IPS-20b (cell line): ENCODE data around the gene SLC9A3.
A peak's percentile ranks its signal among the peaks of the same experiment; 100 is the strongest.
"Not testable (repeated sequence)": the region's sequence is repeated elsewhere in the genome, so short reads cannot be mapped to it uniquely, and the experiment has no call there.

Experiments used
- H3K27ac ChIP-seq: one replicate; pipeline ENCODE4 v1.5.1; 2013; ENCODE audit warnings: low read length
- H3K27me3 ChIP-seq: 2 replicates; pipeline ENCODE4 v1.6.1; 2013; ENCODE audit warnings: mild to moderate bottlenecking, low read length, inconsistent platforms; ENCODE audit not compliant: insufficient read depth
- H3K36me3 ChIP-seq: 2 replicates; pipeline ENCODE4 v1.6.1; 2013; ENCODE audit warnings: low read depth, mild to moderate bottlenecking, inconsistent platforms, low read length, moderate library complexity; ENCODE audit not compliant: insufficient read depth
- H3K4me1 ChIP-seq: 2 replicates; pipeline ENCODE4 v1.6.1; 2013; ENCODE audit warnings: mild to moderate bottlenecking, control low read depth, inconsistent platforms, low read length, moderate library complexity; ENCODE audit not compliant: insufficient read depth
- H3K4me3 ChIP-seq: 2 replicates; pipeline ENCODE4 v1.5.1; 2013; ENCODE audit warnings: mild to moderate bottlenecking, low read length, inconsistent platforms
- H3K9ac ChIP-seq: 2 replicates; pipeline ENCODE4 v1.6.1; 2013; ENCODE audit warnings: low read depth, mild to moderate bottlenecking, inconsistent platforms, low read length, moderate library complexity
- H3K9me3 ChIP-seq: 2 replicates; pipeline ENCODE4 v1.6.1; 2013; ENCODE audit warnings: mild to moderate bottlenecking, low read depth, low read length, inconsistent platforms; ENCODE audit not compliant: insufficient read depth

Gene SLC9A3

DNA sequence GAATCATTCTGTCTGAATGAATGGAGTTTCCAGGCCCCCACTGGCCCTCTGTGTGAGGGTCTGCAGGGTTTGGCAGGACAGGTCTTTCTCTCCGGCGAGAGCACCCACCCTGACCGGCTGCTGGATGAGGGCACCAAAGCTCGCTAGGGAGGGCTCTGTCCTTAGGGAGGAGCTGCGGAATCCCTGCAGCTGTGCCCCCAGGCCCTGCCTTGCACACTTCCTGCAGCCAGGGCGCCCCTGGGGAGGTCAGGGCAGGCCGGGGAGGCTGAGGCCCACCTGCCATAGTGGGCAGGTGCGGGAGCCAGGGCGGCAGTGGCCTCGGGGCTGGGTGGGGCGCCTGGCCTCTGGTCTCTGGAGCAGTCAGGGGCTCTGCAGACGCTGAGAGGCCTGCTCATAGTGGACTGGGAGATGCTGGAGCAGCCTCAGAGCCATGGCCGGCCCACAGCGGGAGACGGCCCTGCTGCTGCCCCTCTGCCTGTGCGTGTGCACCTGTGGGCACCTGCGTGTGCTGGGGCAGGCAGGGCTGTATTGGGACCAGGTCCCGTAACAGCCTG, 45.2 kb downstream of the SLC9A3 start:
- no peak overlapping the region for H3K4me3 ChIP-seq
- peaks cover 38% of the 10 kb centered on the region for H3K27me3 ChIP-seq
- no peak overlapping the region for H3K27ac ChIP-seq
- H3K36me3 ChIP-seq: no peaks in the 10 kb centered on the region
- no peaks in the 10 kb centered on the region for H3K4me1 ChIP-seq
- no peaks in the 10 kb centered on the region for H3K9me3 ChIP-seq
- no peak overlapping the region for H3K9ac ChIP-seq

- Histone ChIP-seq H3K36me3 (no peaks in the 10 kb centered on the region), H3K27ac (no peak overlapping the region), H3K9ac (no peak overlapping the region), H3K27me3 (peaks cover 44% of the 10 kb centered on the region), H3K9me3 (no peaks in the 10 kb centered on the region), H3K4me3 (no peak overlapping the region), H3K4me1 (no peaks in the 10 kb centered on the region)
Observed at GRCh38 chr5:478369-478981, 45.8 kb downstream of the SLC9A3 start.

- Histone ChIP-seq H3K27me3 (peaks cover 46% of the 10 kb centered on the region), H3K36me3 (no peaks in the 10 kb centered on the region), H3K4me1 (no peaks in the 10 kb centered on the region), H3K27ac (no peak overlapping the region), H3K9ac (no peak overlapping the region), H3K4me3 (no peak overlapping the region), H3K9me3 (no peaks in the 10 kb centered on the region)
Observed at GRCh38 chr5:477871-478270, 46.4 kb downstream of the SLC9A3 start.

DNA sequence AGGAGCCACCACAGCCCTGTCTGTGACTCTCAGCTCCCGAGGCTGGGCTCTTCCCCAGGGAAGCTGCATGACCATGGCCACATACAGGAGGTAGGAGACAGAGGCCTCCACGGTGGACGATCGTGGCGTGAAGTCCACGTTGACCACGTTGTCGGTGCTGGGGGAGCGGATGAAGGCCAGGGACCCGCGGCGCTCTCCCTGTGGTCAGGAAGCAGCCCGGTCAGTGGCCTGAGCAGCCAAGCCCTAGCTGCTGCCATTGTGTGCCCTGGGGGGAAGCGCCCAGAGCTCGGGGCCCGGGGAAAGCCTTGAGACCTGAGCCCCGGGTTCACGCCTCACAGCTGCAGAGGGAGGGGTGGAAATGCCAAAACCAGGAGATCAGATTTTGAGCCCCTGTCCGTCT, 47.0 kb downstream of the SLC9A3 start:
- H3K27ac ChIP-seq: no peak overlapping the region
- peaks cover 46% of the 10 kb centered on the region for H3K27me3 ChIP-seq
- H3K9me3 ChIP-seq: no peaks in the 10 kb centered on the region
- no peak overlapping the region for H3K9ac ChIP-seq
- H3K4me3 ChIP-seq: no peak overlapping the region
- H3K4me1 ChIP-seq: no peaks in the 10 kb centered on the region
- no peaks in the 10 kb centered on the region for H3K36me3 ChIP-seq

DNA sequence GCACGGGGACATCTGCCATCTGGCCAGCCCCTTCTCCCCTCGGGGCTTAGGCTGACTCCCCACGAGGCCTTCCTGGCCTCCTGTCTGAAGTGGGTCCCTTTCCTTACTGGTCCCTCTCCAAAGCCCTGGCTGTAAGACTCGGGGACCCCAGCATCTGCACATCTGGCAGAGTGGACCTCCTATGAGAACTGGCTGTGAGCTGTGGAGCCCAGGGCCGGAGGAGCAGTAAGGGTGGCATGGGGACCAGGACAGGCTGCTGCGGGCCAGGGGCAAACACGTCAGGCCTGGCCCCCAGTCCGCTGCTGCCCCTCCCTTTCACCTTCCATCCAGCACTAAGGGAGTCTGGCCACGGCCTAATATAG, 47.5 kb downstream of the SLC9A3 start:
- no peak overlapping the region for H3K4me3 ChIP-seq
- peaks cover 46% of the 10 kb centered on the region for H3K27me3 ChIP-seq
- no peaks in the 10 kb centered on the region for H3K9me3 ChIP-seq
- H3K9ac ChIP-seq: no peak overlapping the region
- H3K4me1 ChIP-seq: no peaks in the 10 kb centered on the region
- no peaks in the 10 kb centered on the region for H3K36me3 ChIP-seq
- no peak overlapping the region for H3K27ac ChIP-seq

DNA sequence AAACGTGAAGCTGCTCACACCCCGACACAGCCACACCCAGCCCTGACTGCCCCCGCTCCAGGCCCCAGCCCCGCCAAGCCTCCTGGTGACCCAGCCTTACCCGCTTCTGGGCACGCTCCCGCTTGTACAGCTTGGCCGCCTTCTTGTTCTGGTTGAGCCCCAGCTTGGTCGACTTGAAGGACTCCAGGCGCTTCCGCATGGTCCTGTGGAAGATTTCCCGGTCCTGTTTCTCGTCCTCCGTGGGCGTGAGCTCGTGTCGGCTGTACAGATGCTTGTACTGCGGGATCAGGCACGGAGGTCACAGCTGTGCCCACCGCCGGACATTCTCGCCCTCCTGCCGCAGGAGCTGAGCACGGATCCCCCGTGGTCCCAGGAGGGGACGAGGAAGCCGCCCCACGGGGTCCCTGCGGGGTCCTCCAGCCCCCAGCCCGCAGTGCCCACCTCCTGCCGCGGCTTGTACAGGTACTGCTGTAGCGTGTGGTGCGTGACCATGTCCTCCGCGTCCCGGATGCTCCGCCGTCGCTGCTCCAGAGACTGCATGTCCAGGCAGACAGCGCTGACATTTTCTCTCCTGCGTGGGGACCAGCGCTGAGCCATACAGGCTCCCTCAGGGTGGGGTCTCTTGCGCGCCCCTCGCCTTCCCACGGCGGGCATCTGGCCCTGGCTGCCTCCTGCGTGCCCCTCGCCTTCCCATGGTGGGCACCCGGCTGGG, 48.0 kb downstream of the SLC9A3 start:
- Histone ChIP-seq H3K36me3 (no peaks in the 10 kb centered on the region), H3K4me3 (no peak overlapping the region), H3K4me1 (no peaks in the 10 kb centered on the region), H3K9me3 (no peaks in the 10 kb centered on the region), H3K9ac (no peak overlapping the region), H3K27ac (no peak overlapping the region), H3K27me3 (peaks cover 46% of the 10 kb centered on the region)

- H3K9ac ChIP-seq: no peak overlapping the region
- H3K36me3 ChIP-seq: no peaks in the 10 kb centered on the region
- no peak overlapping the region for H3K4me3 ChIP-seq
- H3K27ac ChIP-seq: no peak overlapping the region
- H3K4me1 ChIP-seq: no peaks in the 10 kb centered on the region
- H3K27me3 ChIP-seq: peaks cover 46% of the 10 kb centered on the region
- no peaks in the 10 kb centered on the region for H3K9me3 ChIP-seq
Observed at GRCh38 chr5:475704-476101, 48.5 kb downstream of the SLC9A3 start.

- no peaks in the 10 kb centered on the region for H3K36me3 ChIP-seq
- no peaks in the 10 kb centered on the region for H3K9me3 ChIP-seq
- peaks cover 46% of the 10 kb centered on the region for H3K27me3 ChIP-seq
- peak overlapping the region; percentile 56; the same call in 1 of the 2 replicates for H3K4me3 ChIP-seq
- no peaks in the 10 kb centered on the region for H3K4me1 ChIP-seq
- no peak overlapping the region for H3K9ac ChIP-seq
- no peak overlapping the region for H3K27ac ChIP-seq
Observed at GRCh38 chr5:474840-475661, 49.2 kb downstream of the SLC9A3 start.

- H3K27ac ChIP-seq, H3K4me1 ChIP-seq, H3K9me3 ChIP-seq, H3K9ac ChIP-seq, H3K36me3 ChIP-seq: not testable (repeated sequence)
- peak overlapping the region; percentile 70 for H3K4me3 ChIP-seq
- peaks cover 46% of the 10 kb centered on the region for H3K27me3 ChIP-seq
Observed at GRCh38 chr5:474232-474839, 49.9 kb downstream of the SLC9A3 start.

DNA sequence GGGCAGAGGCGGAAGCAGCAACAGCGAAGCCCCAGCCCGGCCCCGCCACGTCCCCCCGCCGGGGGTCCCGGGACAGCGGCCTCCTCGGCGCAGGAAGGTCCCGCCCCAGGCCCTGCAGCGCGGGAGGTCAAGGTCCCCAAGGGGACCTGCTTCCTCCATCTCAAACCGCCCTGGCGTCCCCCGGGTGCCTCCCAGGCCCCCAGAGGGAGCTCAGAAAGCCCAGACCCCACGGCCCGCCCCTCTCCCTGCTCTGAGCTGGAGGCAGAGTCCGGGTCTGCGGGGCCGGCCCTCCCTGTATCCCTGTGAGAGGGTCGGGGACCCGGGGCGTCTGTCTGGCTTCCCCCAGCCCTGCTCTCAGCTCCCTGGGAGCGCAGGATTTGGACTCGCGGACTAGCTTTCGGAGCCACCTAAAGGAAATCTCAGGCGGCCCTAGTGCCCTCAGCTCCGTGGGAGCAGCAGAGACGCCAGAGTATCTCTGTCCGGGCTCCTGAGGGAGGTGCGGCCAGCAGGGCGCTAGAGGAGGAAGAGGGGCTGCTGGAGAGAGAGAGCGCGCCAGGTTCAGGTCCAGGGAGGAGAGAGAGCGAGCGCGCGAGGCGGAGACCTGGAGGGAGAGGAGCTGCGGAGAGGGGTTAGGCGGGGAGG, 50.6 kb downstream of the SLC9A3 start:
- H3K4me3 ChIP-seq: peak overlapping the region; percentile 70
- H3K4me1 ChIP-seq: no peaks in the 10 kb centered on the region
- H3K27me3 ChIP-seq: peaks cover 46% of the 10 kb centered on the region
- H3K9me3 ChIP-seq: no peaks in the 10 kb centered on the region
- H3K27ac ChIP-seq: no peak overlapping the region
- no peaks in the 10 kb centered on the region for H3K36me3 ChIP-seq
- no peak overlapping the region for H3K9ac ChIP-seq
